Hepatocyte (in vitro differentiated cells): ENCODE results near the gene COL4A3. TPM values are rescaled to one million over a fixed set of nuclear protein-coding genes. Genes with fewer than 3 reads are reported as not detected.

Experiments used
- DNase-seq: peaks from one replicate; pipeline ENCODE4 v3.0.0-alpha.2; 2016; ENCODE audit warnings: low spot score
- H2AFZ ChIP-seq: fragments of 200-600 bp; sonication (generic); 2 replicates; pipeline ENCODE4 v1.6.0; 2016; ENCODE audit warnings: antibody characterized with exemption, mild to moderate bottlenecking
- H3K27ac ChIP-seq: fragments of 200-600 bp; sonication (generic); 2 replicates; pipeline ENCODE4 v1.5.1; 2016; ENCODE audit warnings: mild to moderate bottlenecking
- H3K27me3 ChIP-seq: fragments of 200-600 bp; sonication (generic); 2 replicates; pipeline ENCODE4 v1.6.1; 2016
- H3K36me3 ChIP-seq: fragments of 200-600 bp; sonication (generic); replicated peaks from 2 replicates; pipeline ENCODE4 v1.5.1; 2016; ENCODE audit warnings: low read depth; ENCODE audit not compliant: insufficient read depth
- H3K4me1 ChIP-seq: fragments of 200-600 bp; sonication (generic); 2 replicates; pipeline ENCODE4 v1.5.1; 2016; ENCODE audit warnings: mild to moderate bottlenecking, moderate library complexity; ENCODE audit not compliant: insufficient read depth
- H3K4me2 ChIP-seq: fragments of 200-600 bp; sonication (generic); 2 replicates; pipeline ENCODE4 v1.6.0; 2016
- H3K4me3 ChIP-seq: fragments of 200-600 bp; sonication (generic); 2 replicates; pipeline ENCODE4 v1.5.1; 2016; ENCODE audit warnings: mild to moderate bottlenecking
- H3K79me2 ChIP-seq: fragments of 200-600 bp; sonication (generic); 2 replicates; pipeline ENCODE4 v1.6.0; 2017; ENCODE audit warnings: mild to moderate bottlenecking
- H3K9me2 ChIP-seq: fragments of 200-600 bp; sonication (generic); replicated peaks from 2 replicates; pipeline ENCODE4 v1.6.0; 2017; ENCODE audit warnings: mild to moderate bottlenecking; ENCODE audit not compliant: insufficient read depth
- H3K9me3 ChIP-seq: fragments of 200-600 bp; sonication (generic); 2 replicates; pipeline ENCODE4 v1.5.1; 2016; ENCODE audit warnings: low read depth, mild to moderate bottlenecking
- H4K20me1 ChIP-seq: fragments of 200-600 bp; sonication (generic); 2 replicates; pipeline ENCODE4 v1.6.0; 2016; ENCODE audit warnings: mild to moderate bottlenecking; ENCODE audit not compliant: insufficient read depth, poor library complexity, severe bottlenecking
- EZH2 ChIP-seq: fragments of 200-600 bp; sonication (generic); IDR thresholded peaks from 2 replicates; pipeline ENCODE4 v1.6.1; 2016; ENCODE audit warnings: antibody characterized with exemption, mild to moderate bottlenecking, borderline replicate concordance
- EZH2phosphoT487 ChIP-seq: fragments of 200-600 bp; sonication (generic); IDR thresholded peaks from one replicate; pipeline ENCODE4 v1.6.1; 2018; ENCODE audit warnings: antibody characterized with exemption, mild to moderate bottlenecking, low read depth, moderate library complexity; ENCODE audit not compliant: unreplicated experiment, severe bottlenecking
- WGBS: methylation state at CpG from one replicate; pipeline ENCODE4 v1.1.6; 2016; ENCODE audit warnings: low lambda C conversion rate; ENCODE audit errors: missing lambda C conversion rate; 5-methylcytosine and 5-hydroxymethylcytosine counted together
- polyA plus RNA-seq: library from polyadenylated mRNA; unstranded; fragments of >200 nt; fragmentation: Nextera tagmentation; extraction: Ambion mirVana; gene quantifications from 2 replicates; pipeline ENCODE4 v1.2.1, GENCODE V29; 2016
- total RNA-seq: library from RNA; depleted of rRNA; stranded (reverse); fragments of >200 nt; gene quantifications from 2 replicates; pipeline ENCODE4 v1.2.3, GENCODE V29; 2014
- TF ChIP-seq, protein P1 (sequence below): fragments of 200-600 bp; sonication (generic); IDR thresholded peaks from 2 replicates; pipeline ENCODE4 v1.5.1; 2016; ENCODE audit warnings: antibody characterized with exemption, mild to moderate bottlenecking; ENCODE audit not compliant: poor library complexity

Gene COL4A3
- total and polyA plus RNA-seq, 2 experiments from 2014 or later, result 0.50 TPM; not detected in 1

DNA sequence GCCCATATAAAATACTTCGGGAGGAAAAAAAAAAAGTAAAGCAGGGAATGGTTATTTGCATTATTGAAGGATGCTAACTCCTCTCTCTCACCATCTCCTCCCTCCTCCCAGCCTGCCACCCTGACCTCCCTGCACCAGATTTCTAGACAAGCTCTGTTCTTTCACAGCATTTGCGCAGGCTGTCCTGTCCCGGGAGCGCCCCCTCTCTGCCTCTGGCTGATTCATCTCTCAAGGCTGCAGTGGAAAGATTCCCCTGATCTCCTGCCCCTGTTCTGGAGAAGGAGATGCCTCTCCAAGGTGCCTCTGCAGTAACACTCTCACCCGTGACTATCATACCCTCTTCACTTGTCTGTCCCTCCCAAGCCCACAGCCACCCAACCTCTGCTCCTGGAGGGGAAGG, 38.9 kb upstream of the COL4A3 start:
- no peaks in the 10 kb centered on the region for H3K27me3 ChIP-seq
- no peak overlapping the region for H2AFZ ChIP-seq
- no peaks in the 10 kb centered on the region for H3K79me2 ChIP-seq
- no peak for DNase-seq
- no peak overlapping the region for H3K4me2 ChIP-seq
- no peaks in the 10 kb centered on the region for H3K9me2 ChIP-seq
- H3K27ac ChIP-seq, result no peak overlapping the region
- H3K4me1 ChIP-seq, result no peaks in the 10 kb centered on the region
- H3K36me3 ChIP-seq, result no peaks in the 10 kb centered on the region
- H3K4me3 ChIP-seq, result no peak overlapping the region
- no peaks in the 10 kb centered on the region for H3K9me3 ChIP-seq
- no peaks in the 10 kb centered on the region for H4K20me1 ChIP-seq
- WGBS, result 55% methylated on average over 5 of the region's 5 CpGs
- TF ChIP-seq, protein P1, sequence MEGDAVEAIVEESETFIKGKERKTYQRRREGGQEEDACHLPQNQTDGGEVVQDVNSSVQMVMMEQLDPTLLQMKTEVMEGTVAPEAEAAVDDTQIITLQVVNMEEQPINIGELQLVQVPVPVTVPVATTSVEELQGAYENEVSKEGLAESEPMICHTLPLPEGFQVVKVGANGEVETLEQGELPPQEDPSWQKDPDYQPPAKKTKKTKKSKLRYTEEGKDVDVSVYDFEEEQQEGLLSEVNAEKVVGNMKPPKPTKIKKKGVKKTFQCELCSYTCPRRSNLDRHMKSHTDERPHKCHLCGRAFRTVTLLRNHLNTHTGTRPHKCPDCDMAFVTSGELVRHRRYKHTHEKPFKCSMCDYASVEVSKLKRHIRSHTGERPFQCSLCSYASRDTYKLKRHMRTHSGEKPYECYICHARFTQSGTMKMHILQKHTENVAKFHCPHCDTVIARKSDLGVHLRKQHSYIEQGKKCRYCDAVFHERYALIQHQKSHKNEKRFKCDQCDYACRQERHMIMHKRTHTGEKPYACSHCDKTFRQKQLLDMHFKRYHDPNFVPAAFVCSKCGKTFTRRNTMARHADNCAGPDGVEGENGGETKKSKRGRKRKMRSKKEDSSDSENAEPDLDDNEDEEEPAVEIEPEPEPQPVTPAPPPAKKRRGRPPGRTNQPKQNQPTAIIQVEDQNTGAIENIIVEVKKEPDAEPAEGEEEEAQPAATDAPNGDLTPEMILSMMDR, result no peak
- TF ChIP-seq EZH2 (no peak), EZH2phosphoT487 (no peak)

DNA sequence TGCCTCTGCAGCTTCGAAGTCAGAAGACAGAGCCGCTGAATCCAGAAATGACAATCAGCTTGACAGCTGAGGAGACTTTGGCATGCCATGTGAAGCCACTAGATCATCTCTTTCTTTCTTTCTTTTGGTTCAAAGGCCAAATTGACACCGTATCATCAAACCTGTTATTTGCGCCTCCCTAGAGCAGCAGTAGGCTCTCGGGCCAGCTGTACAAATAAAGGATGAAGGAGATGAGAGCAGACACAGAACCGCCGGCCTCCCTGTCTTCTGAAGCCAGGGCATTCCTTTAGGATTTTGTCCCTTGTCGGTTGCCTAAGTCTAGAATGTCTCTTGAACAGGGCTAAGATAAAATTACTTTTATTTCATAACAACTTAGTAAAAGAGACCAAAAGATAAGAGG, 37.2 kb upstream of the COL4A3 start:
- 49% methylated on average over 8 of the region's 8 CpGs for WGBS
- Histone ChIP-seq H3K79me2 (no peaks in the 10 kb centered on the region), H3K9me2 (no peaks in the 10 kb centered on the region), H3K27me3 (no peaks in the 10 kb centered on the region), H3K36me3 (no peaks in the 10 kb centered on the region), H3K4me1 (no peaks in the 10 kb centered on the region), H2AFZ (no peak overlapping the region), H3K9me3 (no peaks in the 10 kb centered on the region), H3K4me3 (no peak overlapping the region), H3K27ac (no peak overlapping the region), H4K20me1 (no peaks in the 10 kb centered on the region), H3K4me2 (no peak overlapping the region)
- TF ChIP-seq, protein P1, result no peak
- TF ChIP-seq EZH2phosphoT487 (no peak), EZH2 (no peak)
- DNase-seq, result no peak

DNA sequence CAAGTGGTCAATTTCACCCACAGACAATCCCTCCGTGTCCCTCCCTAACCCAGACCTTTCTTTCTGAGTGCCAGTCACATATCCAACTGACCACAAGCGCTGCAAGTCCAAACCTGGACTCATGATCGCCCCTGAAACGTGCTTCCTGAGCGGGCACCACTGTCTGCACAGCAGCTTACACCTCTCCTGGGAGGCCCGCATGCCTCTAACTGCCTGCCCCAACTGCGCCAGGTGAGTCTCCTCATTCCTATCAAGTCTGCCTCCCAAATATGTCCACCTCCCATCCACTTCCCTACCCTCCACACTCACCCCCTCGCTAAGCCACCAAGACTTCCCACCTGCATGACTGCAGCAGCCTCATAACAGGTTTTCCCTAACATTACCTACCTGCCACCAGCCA, 33.8 kb upstream of the COL4A3 start:
- WGBS, result 97% methylated on average over 8 of the region's 8 CpGs
- Histone ChIP-seq H2AFZ (no peak overlapping the region), H3K4me2 (no peak overlapping the region), H4K20me1 (no peaks in the 10 kb centered on the region), H3K36me3 (no peaks in the 10 kb centered on the region), H3K27me3 (no peaks in the 10 kb centered on the region), H3K4me1 (no peaks in the 10 kb centered on the region), H3K27ac (no peak overlapping the region), H3K79me2 (no peaks in the 10 kb centered on the region), H3K9me2 (no peaks in the 10 kb centered on the region), H3K4me3 (no peak overlapping the region), H3K9me3 (no peaks in the 10 kb centered on the region)
- DNase-seq, result no peak
- no peak for TF ChIP-seq EZH2
- TF ChIP-seq, protein P1, result no peak

DNA sequence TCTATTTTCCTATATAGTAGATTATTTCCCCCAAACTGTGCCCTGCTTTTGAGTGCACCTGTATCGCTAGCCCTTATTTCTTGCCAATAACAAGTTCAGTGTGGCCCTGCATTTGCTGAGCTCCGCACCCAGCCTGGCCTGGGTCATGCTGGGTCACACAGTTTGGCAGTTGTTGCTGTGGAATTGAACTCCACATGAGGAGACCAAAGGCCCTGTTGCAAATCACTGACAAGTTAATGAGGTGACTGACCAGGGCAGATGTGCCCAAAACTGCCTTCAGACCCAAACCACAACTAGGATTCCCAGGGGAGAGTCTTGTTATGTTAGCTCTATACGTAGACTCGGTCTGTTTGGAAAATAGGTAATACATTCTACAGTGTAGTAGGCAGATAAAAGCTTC, 31.4 kb upstream of the COL4A3 start:
- no peaks in the 10 kb centered on the region for H3K79me2 ChIP-seq
- H3K4me2 ChIP-seq, result no peak overlapping the region
- H3K4me1 ChIP-seq, result no peaks in the 10 kb centered on the region
- H3K9me2 ChIP-seq, result no peaks in the 10 kb centered on the region
- 91% methylated on average over 4 of the region's 4 CpGs for WGBS
- DNase-seq, result no peak
- H3K27me3 ChIP-seq, result no peaks in the 10 kb centered on the region
- H3K9me3 ChIP-seq, result no peaks in the 10 kb centered on the region
- TF ChIP-seq EZH2 (no peak), EZH2phosphoT487 (no peak)
- TF ChIP-seq, protein P1, result no peak
- no peak overlapping the region for H3K4me3 ChIP-seq
- no peaks in the 10 kb centered on the region for H4K20me1 ChIP-seq
- H3K27ac ChIP-seq, result no peak overlapping the region
- no peak overlapping the region for H2AFZ ChIP-seq
- no peaks in the 10 kb centered on the region for H3K36me3 ChIP-seq
